ENCODE results near the gene ITGA2.
A peak's percentile ranks its signal among the peaks of the same experiment; 100 is the strongest.

The ITGA2 gene

GRCh38 chr5:53022930-53023511, 33.9 kb downstream of the ITGA2 start:
- no peak for DNase-seq

DNA sequence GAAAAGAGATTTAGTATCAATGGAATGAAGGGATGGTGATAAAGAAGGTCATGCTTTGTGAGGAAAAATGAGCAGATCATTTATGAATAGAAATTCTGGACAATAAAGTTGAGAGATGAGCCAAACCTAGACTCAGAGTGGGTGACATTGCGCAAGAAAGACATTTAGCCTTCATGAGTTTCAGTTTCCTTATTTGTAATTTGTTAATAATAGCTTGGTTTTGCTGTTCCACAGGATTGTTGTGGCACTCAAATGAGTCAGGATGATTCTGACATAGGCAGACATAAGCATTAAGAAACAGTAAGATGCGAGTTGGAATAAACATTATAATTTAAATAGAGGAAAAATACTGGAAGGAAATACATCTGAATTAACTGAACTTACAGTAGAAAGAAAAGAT, 34.8 kb downstream of the ITGA2 start:
- DNase-seq: peak; percentile 79

- no peak for DNase-seq
These were observed 35.4 kb downstream of the ITGA2 start for GRCh38 chr5:53024535-53024934.

DNA sequence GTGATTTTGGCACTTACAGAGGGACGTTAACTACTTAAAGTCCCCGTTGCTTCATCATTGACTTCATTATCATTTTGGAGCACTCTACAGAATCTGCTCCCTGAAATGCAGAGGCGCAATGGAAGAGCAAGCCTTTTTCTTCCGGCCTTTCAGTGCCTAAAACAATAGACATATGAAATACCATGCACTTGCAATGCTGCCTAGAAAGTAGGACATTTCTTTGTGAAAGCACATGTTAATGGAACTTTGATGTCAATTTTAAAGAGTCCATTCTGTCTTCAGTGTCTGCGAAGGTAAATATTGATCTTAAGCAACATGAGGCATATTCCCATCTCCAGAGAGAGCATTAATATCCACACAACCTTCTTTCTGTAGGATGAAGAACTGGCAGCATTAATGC, 36.3 kb downstream of the ITGA2 start:
- DNase-seq: no peak

GRCh38 chr5:53027913-53028312, 38.8 kb downstream of the ITGA2 start:
- DNase-seq: no peak

DNA sequence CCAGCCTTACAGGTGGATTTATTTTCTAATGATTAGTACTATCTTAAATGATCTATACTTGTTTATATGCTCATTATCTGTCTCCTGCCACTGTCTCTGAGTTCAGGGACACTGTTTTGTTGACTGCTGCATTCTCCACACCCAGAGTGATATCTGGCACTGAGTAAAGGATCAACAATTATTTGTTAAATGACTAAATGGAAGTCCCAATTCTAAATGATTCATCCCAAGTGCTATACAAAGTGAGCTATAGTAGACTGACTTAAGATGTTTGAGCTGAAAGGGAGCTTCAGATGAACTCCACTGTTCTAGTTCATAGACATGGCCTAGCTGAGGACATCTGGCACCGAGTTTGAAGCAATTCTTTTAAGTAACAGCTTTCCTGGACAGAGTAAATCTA, 40.5 kb downstream of the ITGA2 start:
- no peak for DNase-seq

DNA sequence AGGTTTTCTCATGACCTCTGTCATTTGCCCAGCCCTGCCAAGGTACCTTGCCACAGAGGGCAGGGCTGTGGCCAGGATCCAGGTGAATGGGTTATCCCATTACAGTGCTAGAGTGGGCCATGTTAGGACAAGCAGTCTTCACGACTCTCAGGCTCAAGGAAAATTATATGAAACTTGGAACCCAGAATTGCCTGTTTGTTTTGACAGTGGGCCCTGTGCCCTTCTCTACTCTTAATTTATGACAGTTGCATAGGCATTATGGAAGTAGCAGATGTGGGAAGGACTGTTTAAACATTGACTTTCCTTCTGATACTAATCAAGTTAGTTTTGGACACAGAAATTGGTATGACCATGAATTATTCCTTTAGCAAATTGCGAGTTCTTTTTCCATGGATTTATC, 41.7 kb downstream of the ITGA2 start:
- no peak for DNase-seq

DNA sequence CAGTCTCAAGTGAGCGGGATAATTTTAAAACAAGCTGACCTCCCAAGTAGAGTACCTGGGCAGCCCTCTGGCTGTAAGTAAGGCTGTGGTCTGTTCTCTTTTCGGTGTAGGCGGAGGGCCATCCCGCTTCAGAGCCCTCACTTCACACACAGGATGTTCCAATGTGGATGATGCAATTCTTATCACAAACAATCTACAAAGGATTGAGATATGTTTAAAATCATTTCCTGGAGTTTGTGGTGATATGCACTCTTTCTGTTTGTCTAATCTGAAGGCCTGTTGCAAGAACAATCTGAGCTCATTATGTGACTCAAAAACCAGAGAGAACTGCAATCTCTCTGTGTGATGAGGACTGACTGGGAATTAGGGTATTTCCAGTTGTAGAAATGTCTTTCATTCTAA, 42.5 kb downstream of the ITGA2 start:
- peak; percentile 85 for DNase-seq

DNA sequence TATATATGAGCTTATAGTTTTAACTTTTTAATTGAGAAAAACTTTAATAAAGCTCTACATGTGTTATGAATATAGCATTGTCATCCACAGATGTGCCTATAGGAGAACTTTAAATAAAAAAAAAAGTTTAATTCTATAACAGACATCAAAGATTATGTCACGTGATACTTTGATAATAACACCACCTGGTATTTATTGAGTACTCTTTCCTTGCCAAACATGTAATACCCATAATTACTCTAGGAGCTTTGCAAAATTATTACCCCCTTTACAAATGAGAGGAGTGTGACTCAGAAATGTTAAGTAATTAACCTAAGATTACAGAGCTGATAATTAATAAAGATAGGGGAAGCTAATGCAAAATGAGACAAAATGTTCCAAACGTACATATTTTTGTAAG, 43.0 kb downstream of the ITGA2 start:
- no peak for DNase-seq

DNA sequence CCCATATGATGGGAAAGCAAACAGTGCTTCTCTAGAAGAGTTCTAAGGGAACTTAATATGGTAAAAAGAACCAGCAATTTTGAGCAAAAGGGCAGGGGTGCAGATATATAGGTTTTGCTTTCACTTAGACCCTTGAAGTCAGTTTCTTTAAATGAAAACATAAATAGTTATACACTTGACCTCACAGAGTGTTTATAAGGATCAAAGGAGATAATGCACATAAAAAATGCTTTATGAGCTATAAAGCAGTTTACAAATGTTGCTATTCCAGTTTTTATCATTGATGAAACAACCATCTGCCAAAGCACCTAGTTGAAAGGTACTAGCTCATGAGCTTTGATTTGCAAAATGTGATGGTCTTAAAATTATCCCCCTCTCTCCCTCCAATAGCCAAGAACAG, 45.7 kb downstream of the ITGA2 start:
- no peak for DNase-seq

GRCh38 chr5:53035868-53036381, 46.8 kb downstream of the ITGA2 start:
- DNase-seq: peak; percentile 35

DNA sequence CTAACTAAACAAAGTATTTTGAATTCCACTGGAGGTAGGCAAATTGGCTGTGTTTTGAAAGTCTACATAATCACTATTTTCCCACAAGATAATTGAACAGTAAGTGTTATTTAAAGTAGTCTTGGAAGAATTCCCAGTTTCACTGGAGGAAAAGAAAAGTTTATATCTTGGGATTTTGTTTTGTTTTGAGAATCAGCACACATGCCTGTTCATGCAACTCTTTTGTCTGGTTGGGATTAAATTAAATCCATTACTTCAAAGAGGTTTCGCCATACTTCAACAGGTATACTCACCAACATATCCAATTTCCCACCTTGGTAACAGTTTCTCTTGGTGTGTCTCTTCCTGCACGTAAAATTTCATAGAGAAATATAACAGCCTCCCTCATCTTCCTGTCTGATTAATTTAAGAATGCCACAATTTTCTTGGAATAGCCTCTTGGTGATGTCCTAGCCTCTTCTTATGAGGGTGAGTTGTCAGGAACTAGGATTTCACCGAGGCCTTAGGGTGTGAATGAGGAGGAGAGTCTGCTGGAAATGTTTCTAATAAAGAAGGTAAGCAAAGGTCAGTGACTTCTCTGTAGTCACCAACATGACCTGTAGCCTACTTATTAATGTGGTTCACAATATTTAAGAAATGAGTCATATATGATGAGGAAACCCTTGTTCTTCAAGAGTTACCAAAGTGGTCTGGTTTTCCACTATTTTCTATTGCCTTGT, 48.1 kb downstream of the ITGA2 start:
- DNase-seq: no peak

- no peak for DNase-seq
These were observed 49.2 kb downstream of the ITGA2 start for GRCh38 chr5:53038196-53038847.

- DNase-seq: no peak
These were observed 50.7 kb downstream of the ITGA2 start for GRCh38 chr5:53039855-53040254.

GRCh38 chr5:53041071-53041692, 52.0 kb downstream of the ITGA2 start:
- DNase-seq: peak; percentile 80

DNA sequence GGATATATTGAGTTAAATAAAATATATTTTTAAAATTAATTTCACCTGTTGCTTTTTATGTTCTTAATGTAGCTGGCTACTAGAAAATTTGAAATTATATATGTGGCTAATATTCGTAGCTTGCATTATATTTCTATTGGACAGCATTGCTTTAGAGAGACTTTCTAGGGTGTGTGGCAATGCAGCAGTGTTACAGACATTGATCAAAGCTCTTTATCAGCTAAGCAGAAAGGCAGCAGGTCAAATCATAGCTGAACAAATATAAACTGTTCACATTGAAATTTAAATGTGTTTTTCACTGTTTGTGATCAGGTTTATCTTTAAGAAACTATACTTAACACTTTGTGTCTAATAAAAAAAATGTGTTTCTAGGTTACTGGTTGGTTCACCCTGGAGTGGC, 52.6 kb downstream of the ITGA2 start:
- no peak for DNase-seq

- peak; percentile 46 for DNase-seq
These were observed 56.1 kb downstream of the ITGA2 start for GRCh38 chr5:53045263-53045662.

DNA sequence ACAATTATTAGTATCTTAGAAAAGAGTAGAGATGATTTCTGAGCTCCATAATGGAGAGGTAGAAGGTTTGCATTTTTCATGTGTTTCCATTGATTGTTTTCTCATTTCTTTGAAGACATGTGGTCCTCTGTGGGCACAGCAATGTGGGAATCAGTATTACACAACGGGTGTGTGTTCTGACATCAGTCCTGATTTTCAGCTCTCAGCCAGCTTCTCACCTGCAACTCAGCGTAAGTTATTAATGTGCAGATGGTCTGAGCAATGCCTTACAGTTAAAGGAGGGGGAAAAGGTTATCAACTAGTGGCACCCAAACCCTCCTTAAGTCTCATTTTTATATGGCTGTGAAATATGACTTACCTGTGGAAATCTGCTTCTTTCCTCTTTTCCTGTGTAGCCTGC, 59.1 kb downstream of the ITGA2 start:
- no peak for DNase-seq

DNA sequence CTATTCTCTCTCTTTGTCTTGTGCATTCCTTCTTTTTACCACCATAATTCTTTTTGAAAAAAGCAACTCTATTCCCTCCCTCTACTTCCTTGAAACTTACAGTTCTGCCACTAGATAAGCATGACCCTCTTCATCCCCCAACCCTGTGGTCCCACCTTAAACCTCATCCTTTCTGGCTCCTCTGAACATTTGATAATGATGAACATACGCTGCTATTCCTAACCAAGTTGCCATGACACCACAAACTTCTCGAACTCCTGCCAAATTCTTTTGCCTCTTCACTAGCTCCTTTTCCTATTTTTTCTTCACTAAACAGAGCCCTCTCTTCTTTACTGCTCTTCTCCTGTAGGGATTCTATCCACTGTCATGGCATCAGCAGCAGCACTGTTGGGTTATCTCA, 63.3 kb downstream of the ITGA2 start:
- no peak for DNase-seq

DNA sequence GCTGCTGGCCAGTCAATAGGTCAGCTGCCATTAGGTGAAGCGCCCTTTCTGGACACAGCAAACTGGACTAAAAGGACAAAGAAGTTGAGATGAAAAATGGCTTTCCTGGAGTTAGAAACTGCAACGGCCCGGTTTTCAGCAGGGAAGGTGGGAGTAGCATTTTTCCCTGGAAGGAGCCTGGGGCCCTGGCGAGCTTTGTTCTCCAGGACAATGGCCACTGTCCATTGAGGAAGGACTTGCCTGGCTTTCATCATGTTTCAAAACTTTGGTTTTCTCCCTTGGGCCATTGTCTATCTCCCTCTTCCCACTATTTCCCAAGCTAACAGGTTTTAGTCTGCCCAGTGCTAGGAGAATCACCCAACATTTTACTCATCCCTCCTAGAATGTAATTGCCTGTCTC, 64.2 kb downstream of the ITGA2 start:
- no peak for DNase-seq

GRCh38 chr5:53055365-53055764, 66.2 kb downstream of the ITGA2 start:
- no peak for DNase-seq

DNA sequence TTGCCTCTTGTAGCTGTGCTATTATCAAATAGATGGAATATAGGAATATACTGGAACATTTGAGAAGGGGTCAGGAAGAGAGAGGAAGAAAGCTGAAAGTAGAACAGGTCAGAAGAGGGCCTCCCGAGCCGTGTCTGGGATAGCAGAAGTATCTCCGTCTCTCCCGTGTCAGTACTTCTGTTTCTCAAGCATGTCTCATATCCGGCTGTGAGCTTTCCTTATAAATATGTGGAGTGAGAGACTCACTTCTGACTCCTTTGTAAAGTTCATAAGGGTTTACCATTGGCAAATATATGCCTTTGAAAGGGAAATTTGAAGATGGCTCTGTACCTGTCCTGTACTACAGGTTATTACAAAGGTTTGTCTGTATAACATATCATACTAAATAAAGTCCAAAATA, 70.1 kb downstream of the ITGA2 start:
- DNase-seq: no peak

GRCh38 chr5:53063176-53063575, 74.0 kb downstream of the ITGA2 start:
- DNase-seq: no peak

GRCh38 chr5:53063791-53064190, 74.6 kb downstream of the ITGA2 start:
- no peak for DNase-seq

Measured in activated CD4-positive, alpha-beta T cell treated with anti-CD3 and anti-CD28 coated beads, Interleukin-2, amount 50 U/mL, for 16 hours (primary cell).